OCI-LY3 (cell line): ENCODE results near the gene CNIH3.

Experiments used
- H2AFZ ChIP-seq: fragments of 200-600, 300-600 bp; shearing (Covaris generic); 2 replicates; pipeline ENCODE4 v1.6.0; 2014; ENCODE audit warnings: antibody characterized with exemption, low read depth, low read length
- H3K27ac ChIP-seq: fragments of 200-600, 300-600 bp; sonication (generic); 2 replicates; pipeline ENCODE4 v1.5.1; 2014; ENCODE audit warnings: mild to moderate bottlenecking, low read length, moderate library complexity, mixed read lengths
- H3K27me3 ChIP-seq: fragments of 200-600, 300-600 bp; sonication (generic); 2 replicates; pipeline ENCODE4 v1.6.1; 2014; ENCODE audit warnings: low read depth, low read length, mixed read lengths
- H3K36me3 ChIP-seq: fragments of 200-600, 300-600 bp; sonication (generic); replicated peaks from 2 replicates; pipeline ENCODE3; 2014; ENCODE audit warnings: low read depth, low read length, mixed read lengths
- H3K4me1 ChIP-seq: fragments of 300-600, 200-600 bp; sonication (generic); 2 replicates; pipeline ENCODE4 v1.6.1; 2014; ENCODE audit warnings: low read length, mixed read lengths
- H3K4me2 ChIP-seq: fragments of 200-600, 300-600 bp; sonication (generic); 2 replicates; pipeline ENCODE4 v1.6.1; 2014; ENCODE audit warnings: low read length, mixed read lengths
- H3K4me3 ChIP-seq: fragments of 300-600, 200-600 bp; sonication (generic); 2 replicates; pipeline ENCODE4 v1.5.1; 2014; ENCODE audit warnings: antibody characterized with exemption, mild to moderate bottlenecking, low read length, moderate library complexity
- H3K79me2 ChIP-seq: fragments of 300-600, 200-600 bp; shearing (Covaris generic); 2 replicates; pipeline ENCODE4 v1.6.1; 2014; ENCODE audit warnings: mild to moderate bottlenecking, low read length, mixed read lengths
- H3K9ac ChIP-seq: fragments of 300-600, 200-600 bp; shearing (Covaris generic); 2 replicates; pipeline ENCODE4 v1.6.0; 2014; ENCODE audit warnings: mild to moderate bottlenecking, low read length, moderate library complexity
- H3K9me3 ChIP-seq: fragments of 200-600, 300-600 bp; shearing (Covaris generic); 2 replicates; pipeline ENCODE4 v1.6.1; 2014; ENCODE audit warnings: low read length, mixed read lengths; ENCODE audit not compliant: insufficient read depth
- H4K20me1 ChIP-seq: fragments of 200-600, 300-600 bp; sonication (generic); 2 replicates; pipeline ENCODE4 v1.6.1; 2016; ENCODE audit warnings: low read length, mixed read lengths; ENCODE audit not compliant: insufficient read depth
- CTCF ChIP-seq: fragments of 200-600, 300-600 bp; sonication (generic); IDR thresholded peaks from 2 replicates; pipeline ENCODE4 v1.5.1; 2014; ENCODE audit warnings: antibody characterized with exemption, low read length, low read depth
- EZH2phosphoT487 ChIP-seq: fragments of 200-600 bp; shearing (Covaris generic); IDR thresholded peaks from 2 replicates; pipeline ENCODE4 v1.6.1; 2018; ENCODE audit warnings: antibody characterized with exemption, mixed run types, low read depth

The CNIH3 gene

GRCh38 chr1:224607188-224608148 is 8.6 kb upstream of the CNIH3 start:
- H4K20me1 ChIP-seq = no peaks in the 10 kb centered on the region
- H3K9ac ChIP-seq = no peak overlapping the region
- no peak overlapping the region for H3K27ac ChIP-seq
- no peaks in the 10 kb centered on the region for H3K79me2 ChIP-seq
- peaks cover 15% of the 10 kb centered on the region for H3K4me1 ChIP-seq
- TF ChIP-seq CTCF (no peak), EZH2phosphoT487 (no peak)
- H3K4me3 ChIP-seq = no peak overlapping the region
- H3K9me3 ChIP-seq = no peaks in the 10 kb centered on the region
- no peak overlapping the region for H3K4me2 ChIP-seq
- H3K27me3 ChIP-seq = peaks cover 6% of the 10 kb centered on the region
- H3K36me3 ChIP-seq = no peaks in the 10 kb centered on the region
- H2AFZ ChIP-seq = no peak overlapping the region

GRCh38 chr1:224609333-224609732 is 6.8 kb upstream of the CNIH3 start:
- Histone ChIP-seq H3K9ac (no peak overlapping the region), H3K27me3 (no peaks in the 10 kb centered on the region; the same call in 1 of the 2 replicates), H3K4me1 (peaks cover 15% of the 10 kb centered on the region), H3K9me3 (no peaks in the 10 kb centered on the region), H4K20me1 (no peaks in the 10 kb centered on the region), H3K4me2 (no peak overlapping the region), H2AFZ (no peak overlapping the region), H3K27ac (no peak overlapping the region), H3K79me2 (no peaks in the 10 kb centered on the region), H3K36me3 (no peaks in the 10 kb centered on the region), H3K4me3 (no peak overlapping the region)
- TF ChIP-seq CTCF (no peak), EZH2phosphoT487 (no peak)

GRCh38 chr1:224612246-224612645 is 3.9 kb upstream of the CNIH3 start:
- TF ChIP-seq EZH2phosphoT487 = no peak
- no peak for TF ChIP-seq CTCF
- H3K4me2 ChIP-seq = no peak overlapping the region
- H3K9me3 ChIP-seq = no peaks in the 10 kb centered on the region
- no peak overlapping the region for H3K4me3 ChIP-seq
- no peak overlapping the region for H3K27ac ChIP-seq
- H2AFZ ChIP-seq = no peak overlapping the region
- no peaks in the 10 kb centered on the region for H4K20me1 ChIP-seq
- H3K9ac ChIP-seq = no peak overlapping the region
- peaks cover 15% of the 10 kb centered on the region for H3K4me1 ChIP-seq
- no peaks in the 10 kb centered on the region; the same call in 1 of the 2 replicates for H3K27me3 ChIP-seq
- no peaks in the 10 kb centered on the region for H3K36me3 ChIP-seq
- H3K79me2 ChIP-seq = no peaks in the 10 kb centered on the region

GRCh38 chr1:224613486-224613885 is 2.6 kb upstream of the CNIH3 start:
- Histone ChIP-seq H3K36me3 (no peaks in the 10 kb centered on the region), H4K20me1 (no peaks in the 10 kb centered on the region), H3K27me3 (peaks cover under 1% of the 10 kb centered on the region; the same call in 1 of the 2 replicates), H3K4me3 (no peak overlapping the region), H3K27ac (no peak overlapping the region), H3K4me1 (peaks cover 6% of the 10 kb centered on the region), H2AFZ (no peak overlapping the region), H3K79me2 (no peaks in the 10 kb centered on the region), H3K9me3 (no peaks in the 10 kb centered on the region), H3K9ac (no peak overlapping the region), H3K4me2 (no peak overlapping the region)
- TF ChIP-seq CTCF (no peak), EZH2phosphoT487 (no peak)
